A673 (cell line): Measurements from ENCODE around the gene SPATC1L. TPM values are rescaled to one million over a fixed set of nuclear protein-coding genes. Genes with fewer than 3 reads are reported as not detected.
A peak's percentile ranks its signal among the peaks of the same experiment; 100 is the strongest.
"Not testable (repeated sequence)": the region's sequence is repeated elsewhere in the genome, so short reads cannot be mapped to it uniquely, and the experiment has no call there.

Experiments used
- BruUV-seq: library from RNA; stranded (reverse); fragments of 400-500 nt; replicated peaks from 2 replicates; lab custom pipeline; 2021; lab: Mats Ljungman, UMichigan
- CTCF ChIA-PET: fragments of 300-600 bp; sonication (Branson Sonifier 250); formaldehyde crosslinking; loops from one replicate; lab custom pipeline; 2022; ENCODE audit warnings: antibody characterized with exemption; lab: Charles Lee
- POLR2A ChIA-PET: fragments of 300-600 bp; sonication (Branson Sonifier 250); formaldehyde crosslinking; loops from one replicate; lab custom pipeline; 2022; ENCODE audit warnings: antibody characterized with exemption; ENCODE audit not compliant: low non-redundant PET; lab: Charles Lee
- DNase-seq: peaks from one replicate; pipeline ENCODE4 v3.0.0-alpha.2; 2015; ENCODE audit warnings: low spot score
- H3K27ac ChIP-seq: fragments of 200-600 bp; sonication (generic); 2 replicates; pipeline ENCODE4 v1.5.1; 2016; ENCODE audit warnings: mixed run types, low read depth, mild to moderate bottlenecking, mixed read lengths, antibody characterized with exemption, low read length; ENCODE audit not compliant: poor library complexity, severe bottlenecking
- H3K27me3 ChIP-seq: fragments of 200-600 bp; sonication (generic); replicated peaks from 2 replicates; pipeline ENCODE4 v1.6.1; 2017; ENCODE audit warnings: mixed run types, low read depth, mild to moderate bottlenecking, mixed read lengths, antibody characterized with exemption, low read length; ENCODE audit not compliant: insufficient read depth, poor library complexity
- H3K36me3 ChIP-seq: fragments of 200-600 bp; sonication (generic); 2 replicates; pipeline ENCODE4 v1.6.1; 2016; ENCODE audit warnings: mixed run types, mild to moderate bottlenecking, mixed read lengths, antibody characterized with exemption, low read length; ENCODE audit not compliant: insufficient read depth, poor library complexity, severe bottlenecking
- H3K4me1 ChIP-seq: fragments of 200-600 bp; sonication (generic); 2 replicates; pipeline ENCODE4 v1.6.1; 2017; ENCODE audit warnings: mixed run types, mild to moderate bottlenecking, mixed read lengths, antibody characterized with exemption, low read length; ENCODE audit not compliant: insufficient read depth, poor library complexity, severe bottlenecking
- H3K4me3 ChIP-seq: fragments of 200-600 bp; sonication (generic); 2 replicates; pipeline ENCODE4 v1.5.1; 2016; ENCODE audit warnings: low read depth, mixed run types, mild to moderate bottlenecking, mixed read lengths, low read length; ENCODE audit not compliant: poor library complexity, severe bottlenecking
- H3K9me3 ChIP-seq: fragments of 200-600 bp; sonication (generic); 2 replicates; pipeline ENCODE4 v1.6.1; 2016; ENCODE audit warnings: mixed run types, low read depth, mild to moderate bottlenecking, mixed read lengths, antibody characterized with exemption, low read length; ENCODE audit not compliant: poor library complexity, severe bottlenecking
- EZH2 ChIP-seq: fragments of 200-600 bp; sonication (generic); IDR thresholded peaks from 2 replicates; pipeline ENCODE4 v1.6.1; 2017; ENCODE audit warnings: borderline replicate concordance, low read depth, mild to moderate bottlenecking, mixed read lengths, antibody characterized with exemption, low read length; ENCODE audit not compliant: poor library complexity, severe bottlenecking
- intact Hi-C: fragments of 100-400 bp; cut with micrococcal nuclease; formaldehyde crosslinking; loops from one replicate; pipeline ENCODE4 v1.10.0; 2022; ENCODE audit not compliant: unreplicated experiment
- total RNA-seq: library from RNA; stranded (reverse); gene quantifications from 2 replicates; pipeline ENCODE4 v1.2.3, GENCODE V29; 2021
- TF ChIP-seq, protein P1 (sequence below): fragments of 300-800, 200-600 bp; sonication (generic); conservative IDR thresholded peaks from 2 replicates; pipeline ENCODE4 v1.5.1; 2017; ENCODE audit warnings: low read depth, mild to moderate bottlenecking, antibody characterized with exemption, low read length, moderate library complexity, mixed read lengths

SPATC1L gene
- total RNA-seq, 1 experiment from 2014 or later, result 30.9 TPM

DNA sequence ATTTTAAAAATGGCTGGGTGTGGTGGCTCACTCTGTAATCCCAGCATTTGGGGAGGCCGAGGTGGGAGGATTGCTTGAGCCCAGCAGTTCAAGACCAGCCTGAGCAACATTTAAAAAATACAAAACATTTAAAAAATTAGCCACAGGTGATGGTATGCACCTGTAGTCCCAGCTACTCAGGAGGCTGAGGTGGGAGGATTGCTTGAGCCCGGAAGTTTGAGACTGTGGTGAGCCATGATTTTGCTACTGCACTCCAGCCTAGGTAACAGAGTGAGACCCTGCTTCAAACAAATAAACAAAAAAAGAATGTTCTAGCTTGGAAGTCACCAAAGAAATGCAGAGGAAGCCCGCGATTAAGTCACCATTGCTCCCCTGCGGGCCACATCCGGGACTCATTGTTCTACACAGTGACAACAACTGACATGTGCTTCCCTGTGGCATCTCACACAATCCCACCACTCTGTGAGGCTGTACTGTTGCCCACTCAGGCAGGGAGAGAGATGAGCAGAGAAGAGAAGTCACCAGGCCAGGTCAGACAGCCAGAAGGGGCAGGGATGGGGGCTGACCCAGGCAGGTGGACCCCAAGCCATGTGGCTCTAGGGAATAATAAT lies 18.4 kb upstream of the SPATC1L start:
- Histone ChIP-seq H3K4me3 (no peak overlapping the region), H3K36me3 (peaks cover 84% of the 10 kb centered on the region), H3K4me1 (no peaks in the 10 kb centered on the region), H3K27me3 (no peaks in the 10 kb centered on the region), H3K27ac (no peak overlapping the region), H3K9me3 (no peaks in the 10 kb centered on the region)
- TF ChIP-seq, protein P1, sequence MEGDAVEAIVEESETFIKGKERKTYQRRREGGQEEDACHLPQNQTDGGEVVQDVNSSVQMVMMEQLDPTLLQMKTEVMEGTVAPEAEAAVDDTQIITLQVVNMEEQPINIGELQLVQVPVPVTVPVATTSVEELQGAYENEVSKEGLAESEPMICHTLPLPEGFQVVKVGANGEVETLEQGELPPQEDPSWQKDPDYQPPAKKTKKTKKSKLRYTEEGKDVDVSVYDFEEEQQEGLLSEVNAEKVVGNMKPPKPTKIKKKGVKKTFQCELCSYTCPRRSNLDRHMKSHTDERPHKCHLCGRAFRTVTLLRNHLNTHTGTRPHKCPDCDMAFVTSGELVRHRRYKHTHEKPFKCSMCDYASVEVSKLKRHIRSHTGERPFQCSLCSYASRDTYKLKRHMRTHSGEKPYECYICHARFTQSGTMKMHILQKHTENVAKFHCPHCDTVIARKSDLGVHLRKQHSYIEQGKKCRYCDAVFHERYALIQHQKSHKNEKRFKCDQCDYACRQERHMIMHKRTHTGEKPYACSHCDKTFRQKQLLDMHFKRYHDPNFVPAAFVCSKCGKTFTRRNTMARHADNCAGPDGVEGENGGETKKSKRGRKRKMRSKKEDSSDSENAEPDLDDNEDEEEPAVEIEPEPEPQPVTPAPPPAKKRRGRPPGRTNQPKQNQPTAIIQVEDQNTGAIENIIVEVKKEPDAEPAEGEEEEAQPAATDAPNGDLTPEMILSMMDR, result no peak
- no peak for TF ChIP-seq EZH2
- ChIA-PET CTCF (no interaction called here), POLR2A (no interaction called here)
- intact Hi-C loops, result no loop called here
- no TSS peak for BruUV-seq
- DNase-seq, result peak; percentile 68

DNA sequence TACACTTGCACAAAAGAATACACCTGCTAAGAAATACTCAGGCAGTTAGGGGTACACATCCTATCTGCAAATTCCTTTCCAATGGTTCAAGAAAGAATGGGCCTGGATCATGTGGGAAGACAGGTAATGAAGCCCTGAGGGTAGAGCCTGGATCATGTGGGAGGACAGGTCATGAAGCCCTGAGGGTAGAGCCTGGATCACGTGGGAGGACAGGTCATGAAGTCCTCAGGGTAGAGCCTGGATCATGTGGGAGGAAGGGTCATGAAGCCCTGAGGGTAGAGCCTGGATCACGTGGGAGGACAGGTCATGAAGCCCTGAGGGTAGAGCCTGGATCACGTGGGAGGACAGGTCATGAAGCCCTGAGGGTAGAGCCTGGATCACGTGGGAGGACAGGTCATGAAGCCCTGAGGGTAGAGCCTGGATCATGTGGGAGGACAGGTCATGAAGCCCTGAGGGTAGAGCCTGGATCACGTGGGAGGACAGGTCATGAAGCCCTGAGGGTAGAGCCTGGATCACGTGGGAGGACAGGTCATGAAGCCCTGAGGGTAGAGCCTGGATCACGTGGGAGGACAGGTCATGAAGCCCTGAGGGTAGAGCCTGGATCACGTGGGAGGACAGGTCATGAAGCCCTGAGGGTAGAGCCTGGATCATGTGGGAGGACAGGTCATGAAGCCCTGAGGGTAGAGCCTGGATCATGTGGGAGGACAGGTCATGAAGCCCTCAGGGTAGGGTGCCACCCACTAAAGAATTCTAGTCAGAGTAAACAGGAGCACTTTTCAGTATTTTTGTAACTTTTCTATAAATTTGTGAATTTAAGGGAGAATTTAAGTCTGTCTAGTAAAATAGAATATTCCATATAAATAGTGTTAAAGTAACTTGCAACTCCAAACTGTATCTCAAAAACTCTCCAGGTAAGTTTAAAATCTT lies 16.9 kb upstream of the SPATC1L start:
- POLR2A ChIA-PET, result not testable (repeated sequence)
- peaks cover 78% of the 10 kb centered on the region for H3K36me3 ChIP-seq

DNA sequence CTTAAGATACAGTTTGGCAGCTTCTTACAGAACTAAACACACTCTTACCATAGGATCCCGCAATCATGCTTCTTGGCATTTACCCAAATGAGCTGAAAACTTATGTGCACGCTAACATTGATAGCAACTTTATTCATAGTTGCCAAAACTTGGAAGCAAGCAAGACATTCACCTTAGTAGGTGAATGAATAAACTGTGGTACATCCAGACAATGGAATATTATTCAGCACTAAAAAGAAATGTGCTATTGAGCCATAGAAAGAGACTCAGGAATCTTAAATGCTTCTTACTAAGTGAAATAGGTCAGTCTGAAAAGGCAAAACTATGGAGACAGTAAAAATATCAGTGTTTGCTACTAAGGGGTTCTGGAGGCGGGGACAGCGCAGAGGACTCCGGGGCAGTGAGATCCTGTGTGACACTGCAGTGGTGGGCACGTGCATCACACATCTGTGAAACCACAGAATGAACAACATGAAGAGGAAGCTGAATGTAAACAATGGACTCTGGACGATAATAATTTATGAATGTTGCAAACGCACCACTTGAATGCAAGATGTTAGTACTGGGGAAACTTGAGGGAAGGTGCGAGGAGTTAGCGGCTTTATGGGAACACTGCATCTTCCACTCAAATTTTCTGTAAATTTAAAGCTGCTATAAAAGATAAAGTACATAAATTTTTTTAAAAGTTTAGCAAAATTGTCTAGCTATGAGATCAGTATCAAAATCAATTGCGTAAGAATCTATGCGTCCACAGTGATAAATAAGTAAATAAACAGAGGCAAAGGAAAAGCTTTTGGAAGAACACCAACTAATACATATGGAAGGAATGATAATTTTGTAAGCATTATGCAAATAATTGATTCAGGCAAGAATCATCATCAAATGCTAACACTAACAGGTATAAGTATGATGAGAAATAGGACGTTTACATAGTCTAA lies 15.4 kb upstream of the SPATC1L start:
- BruUV-seq, result no TSS peak
- DNase-seq, result no peak

More for the DNA sequence above, 16.9 kb upstream of the SPATC1L start:
- H3K4me3 ChIP-seq, BruUV-seq, H3K4me1 ChIP-seq, intact Hi-C loops, H3K9me3 ChIP-seq, H3K27me3 ChIP-seq, DNase-seq, H3K27ac ChIP-seq, CTCF ChIA-PET: not testable (repeated sequence)

More for the DNA sequence above, 15.4 kb upstream of the SPATC1L start:
- no peaks in the 10 kb centered on the region for H3K4me1 ChIP-seq
- no peak overlapping the region for H3K4me3 ChIP-seq
- peaks cover 76% of the 10 kb centered on the region for H3K36me3 ChIP-seq
- H3K9me3 ChIP-seq, result no peaks in the 10 kb centered on the region
- H3K27ac ChIP-seq, result no peak overlapping the region
- H3K27me3 ChIP-seq, result no peaks in the 10 kb centered on the region
- POLR2A ChIA-PET, result no interaction called here
- TF ChIP-seq, protein P1, result no peak
- TF ChIP-seq EZH2, result no peak
- intact Hi-C loops, result no loop called here
- CTCF ChIA-PET, result no interaction called here
